ENCODE data around the gene P2RY2.
"Not testable (repeated sequence)": the region's sequence is repeated elsewhere in the genome, so short reads cannot be mapped to it uniquely, and the experiment has no call there.

P2RY2 gene

DNA sequence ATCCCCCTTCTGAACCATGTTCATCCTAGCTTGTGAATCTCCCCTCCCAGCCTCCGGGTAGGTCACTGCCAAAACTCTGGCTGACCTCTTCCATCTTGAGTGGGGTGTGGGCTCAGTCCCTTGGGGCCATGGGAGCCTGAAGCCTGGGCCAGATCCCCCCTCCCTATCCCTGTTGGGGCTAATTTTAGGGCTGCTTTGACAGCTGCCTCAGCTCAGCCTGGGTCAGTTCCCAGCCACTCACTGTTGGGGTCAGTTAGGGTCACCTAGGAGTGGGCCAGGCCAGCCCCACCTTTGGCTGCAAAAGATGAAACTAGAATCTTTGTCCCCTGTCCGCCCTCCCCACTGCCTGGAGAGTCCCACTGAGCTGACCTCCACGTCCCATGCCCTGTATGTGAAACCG, 29.8 kb upstream of the P2RY2 start:
- DNase-seq (ENCODE audit: low read depth in 2 of 2) = no peak

DNA sequence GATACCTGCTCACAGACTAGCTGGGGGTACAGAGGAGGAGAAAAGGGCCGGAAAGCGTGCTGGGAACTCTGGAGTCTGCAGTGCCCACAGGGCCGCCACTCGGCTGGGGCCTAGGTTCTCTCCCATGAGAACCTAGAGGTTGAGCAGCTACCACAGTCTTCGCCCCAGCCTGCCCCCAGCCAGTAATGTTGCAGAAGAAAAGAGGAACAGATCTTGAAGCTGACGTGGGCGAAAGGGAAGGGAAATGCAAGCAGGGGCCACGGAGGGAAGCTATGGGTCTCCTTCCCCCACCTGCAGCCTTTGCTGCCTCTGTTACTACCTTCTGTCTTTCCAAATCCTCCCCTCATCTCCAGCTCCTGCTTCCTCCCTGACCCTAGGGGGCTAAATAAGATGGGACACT, 28.8 kb upstream of the P2RY2 start:
- no peak for DNase-seq (ENCODE audit: low read depth in 2 of 2)

DNA sequence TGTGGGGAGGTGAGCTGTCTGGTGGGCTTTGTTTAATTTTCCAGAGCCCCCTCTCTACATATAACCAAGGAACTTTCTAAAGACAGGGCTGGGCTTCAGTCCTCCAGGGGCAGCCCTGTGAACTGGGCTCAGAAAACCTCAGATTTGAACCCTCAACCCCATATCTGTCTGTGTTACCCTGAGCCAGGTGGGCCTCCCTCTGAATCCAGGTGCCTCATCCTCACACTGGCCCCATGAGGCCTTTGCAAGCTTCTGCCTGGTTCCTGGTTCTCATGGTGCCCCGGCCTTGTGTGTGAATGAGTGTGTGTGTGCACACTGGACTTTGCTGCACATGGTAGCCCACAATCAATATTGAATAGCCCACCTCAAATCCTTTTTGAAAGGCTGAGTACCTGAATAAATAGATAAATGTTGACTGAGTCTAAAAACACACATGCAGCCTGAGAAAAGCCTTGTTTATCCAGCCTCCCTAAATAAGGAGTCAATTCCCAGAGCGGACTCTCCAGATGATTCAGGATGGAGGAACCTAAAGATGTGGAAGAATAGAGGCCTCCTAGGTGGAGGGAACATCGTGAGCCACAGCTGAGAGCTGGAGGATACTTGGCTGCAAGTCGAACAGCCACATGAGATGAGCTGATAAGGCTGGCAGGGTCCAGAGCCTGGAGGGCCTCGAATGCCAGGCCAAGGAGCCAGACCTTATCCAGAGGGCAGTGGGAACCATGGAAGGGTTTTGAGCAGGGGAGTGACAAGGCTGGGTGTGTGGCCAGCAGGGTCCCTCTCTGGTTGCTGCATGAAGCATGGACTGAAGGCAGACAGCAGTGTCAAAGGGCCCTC, 28.1 kb upstream of the P2RY2 start:
- no peak for DNase-seq (ENCODE audit: low read depth in 2 of 2)

DNA sequence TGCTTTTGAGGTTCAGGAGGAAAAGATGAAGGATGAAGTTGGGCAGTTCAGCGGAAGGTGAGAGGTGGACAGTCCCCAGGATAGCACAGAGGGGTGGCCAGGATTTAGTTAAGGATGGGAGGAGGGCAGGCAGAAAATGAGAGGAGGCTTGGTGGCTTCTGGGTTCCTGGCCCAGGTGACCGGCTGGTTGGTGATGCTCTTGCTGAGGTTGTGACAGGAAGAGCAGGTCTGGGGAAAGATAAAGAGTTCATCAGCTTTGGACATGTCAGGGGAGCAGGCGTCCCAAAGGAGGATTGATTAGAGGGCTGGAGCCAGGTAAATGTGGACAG, 27.6 kb upstream of the P2RY2 start:
- DNase-seq (ENCODE audit: low read depth in 2 of 2) = no peak

DNA sequence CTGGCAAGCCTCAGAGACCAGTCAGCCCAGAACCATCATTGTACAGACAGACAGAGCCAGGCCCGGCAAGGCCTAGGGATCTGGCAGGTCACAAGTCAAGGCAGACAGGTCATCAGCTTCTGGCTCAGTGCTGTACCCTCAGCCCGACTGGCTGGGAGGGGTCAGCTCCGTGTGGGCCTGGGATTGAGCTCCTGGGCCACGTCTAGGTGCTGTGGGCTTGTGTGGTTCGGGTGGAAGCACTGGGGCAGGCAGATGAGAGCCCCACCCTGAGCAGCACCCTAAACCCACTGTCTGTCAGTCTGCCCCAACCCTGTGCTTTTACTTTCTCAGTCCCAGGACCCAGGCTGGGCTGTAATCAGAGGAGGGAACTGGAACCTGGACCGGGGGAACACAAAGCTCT, 26.9 kb upstream of the P2RY2 start:
- no peak for DNase-seq (ENCODE audit: low read depth in 2 of 2)

DNA sequence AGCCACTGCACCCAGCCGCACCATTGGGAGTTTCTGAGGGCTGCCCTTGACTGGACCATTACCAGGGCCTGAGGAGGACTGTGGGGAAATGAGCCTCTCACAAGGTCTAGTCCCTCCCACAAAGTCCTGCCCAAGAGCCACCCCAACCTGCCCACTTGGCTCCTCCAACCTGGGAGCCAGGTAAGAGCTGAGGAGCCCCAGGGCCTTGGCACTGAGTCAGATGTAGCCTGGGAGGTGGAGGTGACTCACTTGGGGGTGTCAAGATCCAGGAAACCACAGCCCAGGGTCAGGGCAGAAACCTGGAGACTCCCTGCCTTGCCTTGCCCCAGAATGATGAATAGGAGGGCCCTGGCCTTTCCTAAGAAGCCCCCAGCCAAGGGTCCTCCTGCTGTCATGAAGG, 25.8 kb upstream of the P2RY2 start:
- no peak for DNase-seq (ENCODE audit: low read depth in 2 of 2)

DNA sequence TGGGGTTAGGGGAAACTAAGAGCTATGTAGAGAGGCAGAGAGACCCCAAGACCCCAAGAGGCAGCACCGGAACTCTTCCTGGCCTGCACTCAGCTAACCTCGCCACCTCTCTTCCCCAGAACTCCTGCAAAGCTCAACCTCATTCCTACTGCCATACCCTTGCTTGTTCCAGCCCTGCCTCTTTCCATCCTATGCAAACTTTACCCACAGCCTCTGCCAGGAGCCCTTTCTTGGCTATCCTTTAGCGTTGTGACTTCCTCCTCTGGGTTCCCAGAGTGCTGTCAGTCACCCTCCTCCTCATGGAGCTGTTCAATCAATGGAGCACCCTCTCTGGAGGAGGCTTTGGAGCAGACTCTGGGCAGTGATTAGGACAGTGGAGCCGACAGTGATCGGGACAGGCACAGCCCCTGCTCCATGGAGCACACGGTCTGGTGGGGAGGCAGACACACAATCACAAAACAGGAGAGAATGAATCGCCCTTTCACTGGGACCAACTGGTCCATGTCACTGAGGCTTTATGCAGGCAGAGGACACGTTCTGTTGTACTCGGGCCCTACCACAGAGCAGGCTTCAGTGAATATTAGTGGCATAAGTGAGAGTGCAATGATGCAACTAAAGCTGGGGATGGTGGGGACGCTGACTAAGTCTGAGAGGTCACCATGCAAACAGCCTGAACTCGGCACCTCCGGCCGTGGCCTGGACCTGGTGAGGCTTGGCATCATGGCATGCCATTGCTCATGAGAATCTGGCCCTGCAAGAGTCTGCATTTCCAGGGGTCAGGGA, 24.6 kb upstream of the P2RY2 start:
- DNase-seq (ENCODE audit: low read depth in 2 of 2) = no peak

DNA sequence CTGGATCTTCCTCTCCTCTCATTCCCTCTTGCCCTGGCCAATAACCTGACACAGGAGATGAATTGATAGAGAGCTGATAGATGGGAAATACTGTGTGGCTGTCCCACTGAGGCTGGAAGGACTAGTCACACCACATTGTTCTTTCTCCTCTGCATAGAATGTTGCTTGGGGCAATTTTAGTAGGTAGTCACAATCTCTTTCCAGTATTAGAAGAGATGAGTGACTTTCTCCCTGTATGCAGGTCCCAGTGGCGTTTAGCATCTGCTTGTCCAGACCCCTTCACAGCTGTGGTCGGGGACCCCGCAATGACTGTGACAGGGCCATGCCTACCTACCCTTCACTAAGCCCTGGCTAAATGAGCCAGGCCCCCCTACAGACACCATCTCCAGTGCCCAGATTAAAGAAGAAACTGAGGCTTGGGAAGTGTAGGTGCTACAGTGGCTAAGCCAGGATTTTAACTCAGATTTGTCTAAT, 24.0 kb upstream of the P2RY2 start:
- DNase-seq (ENCODE audit: low read depth in 2 of 2) = no peak

DNA sequence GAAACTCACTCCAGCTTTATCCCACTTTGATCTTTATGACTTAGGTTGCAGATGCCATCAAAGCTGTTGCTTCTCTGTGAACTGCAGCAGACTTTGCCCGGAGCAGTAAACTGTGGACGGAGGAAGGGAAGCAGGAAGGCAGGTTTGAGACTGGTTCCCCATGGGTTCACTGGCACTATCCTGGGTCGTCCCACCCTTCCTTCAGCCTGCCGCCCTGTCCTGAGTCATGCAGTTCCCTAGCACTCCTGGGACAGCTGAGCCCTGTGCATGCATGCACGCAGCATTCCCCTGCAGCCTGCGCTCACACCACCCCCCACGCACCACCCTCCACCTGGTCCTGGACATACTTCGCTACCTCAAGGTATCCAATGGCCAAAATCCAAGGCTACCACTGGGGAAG, 23.5 kb upstream of the P2RY2 start:
- DNase-seq (ENCODE audit: low read depth in 2 of 2) = no peak

DNA sequence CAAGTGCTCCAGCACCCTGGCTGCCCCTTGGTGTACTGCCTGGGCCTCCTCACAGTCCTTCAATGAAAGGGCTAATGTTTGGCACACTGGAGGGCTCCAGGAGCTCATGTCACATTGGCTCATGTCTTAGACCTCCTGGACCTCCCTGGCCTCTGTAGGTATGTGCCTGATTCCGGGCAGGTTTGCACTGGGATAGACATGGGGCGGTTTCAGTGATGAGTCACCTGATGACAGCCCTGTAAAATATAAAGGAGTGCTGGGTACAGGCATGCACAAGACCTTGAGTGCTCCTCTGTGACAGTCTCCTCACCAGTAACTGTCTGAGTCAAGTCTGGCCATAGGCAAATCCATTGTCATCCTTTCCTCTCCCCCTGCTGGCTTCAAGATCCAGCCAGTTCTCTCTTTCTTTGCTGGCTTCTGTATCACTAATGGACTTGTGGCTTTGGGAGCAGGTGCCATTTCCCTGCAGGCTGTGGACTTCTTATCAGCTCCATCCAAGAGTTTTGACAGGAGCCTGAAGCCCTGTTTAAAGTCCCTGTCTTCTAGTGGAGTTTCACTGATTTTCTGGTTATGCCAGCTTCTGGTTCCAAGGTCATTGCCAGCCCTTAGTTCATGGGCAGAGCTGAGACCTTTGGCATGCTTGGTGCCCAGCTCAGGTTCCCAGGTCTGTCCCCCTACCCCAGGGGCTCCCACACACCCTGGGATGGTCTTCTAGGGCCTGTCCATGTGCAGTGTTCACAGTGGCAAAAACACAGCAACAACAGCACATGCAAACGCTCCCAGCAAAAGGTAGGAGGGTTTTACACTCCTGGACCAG, 22.7 kb upstream of the P2RY2 start:
- DNase-seq (ENCODE audit: low read depth in 2 of 2) = no peak

DNA sequence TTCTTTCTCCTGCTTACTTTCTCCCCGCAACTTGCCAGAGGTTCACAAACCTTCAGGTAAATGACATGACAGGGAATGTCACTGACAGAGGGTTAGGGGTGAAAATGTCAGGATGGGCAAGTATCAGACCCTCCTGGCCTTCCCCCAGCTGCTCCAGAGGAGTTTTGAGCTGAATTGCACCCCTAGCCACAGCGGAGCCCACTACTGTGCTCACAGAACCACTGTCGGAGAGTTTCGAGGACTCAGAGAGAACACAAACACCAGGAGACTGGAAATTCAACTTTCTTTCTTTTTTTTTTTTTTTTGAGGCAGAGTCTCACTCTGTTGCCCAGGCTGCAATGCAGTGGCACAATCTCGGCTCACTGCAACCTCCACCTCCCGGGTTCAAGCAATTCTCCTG, 21.5 kb upstream of the P2RY2 start:
- DNase-seq (ENCODE audit: low read depth in 2 of 2) = no peak

DNA sequence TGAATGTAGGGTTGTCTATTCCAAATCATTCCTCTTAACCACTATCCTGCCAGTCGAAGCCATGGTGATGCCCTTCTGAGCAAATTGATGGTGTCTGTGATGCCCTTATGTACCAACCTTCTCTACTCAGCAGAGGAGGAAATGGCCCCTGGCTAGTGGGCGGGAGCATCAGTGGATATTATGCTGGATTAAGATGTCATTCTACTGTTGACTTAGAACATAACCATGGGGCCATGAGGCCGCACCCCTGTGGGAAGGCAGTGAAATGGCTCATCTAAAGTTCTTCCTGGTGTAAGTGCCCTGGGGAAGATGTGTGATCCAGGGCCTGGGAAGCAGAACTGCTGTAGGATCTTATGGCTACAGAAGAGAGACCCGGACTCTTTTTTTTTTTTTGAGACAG, 20.7 kb upstream of the P2RY2 start:
- no peak for DNase-seq (ENCODE audit: low read depth in 2 of 2)

DNA sequence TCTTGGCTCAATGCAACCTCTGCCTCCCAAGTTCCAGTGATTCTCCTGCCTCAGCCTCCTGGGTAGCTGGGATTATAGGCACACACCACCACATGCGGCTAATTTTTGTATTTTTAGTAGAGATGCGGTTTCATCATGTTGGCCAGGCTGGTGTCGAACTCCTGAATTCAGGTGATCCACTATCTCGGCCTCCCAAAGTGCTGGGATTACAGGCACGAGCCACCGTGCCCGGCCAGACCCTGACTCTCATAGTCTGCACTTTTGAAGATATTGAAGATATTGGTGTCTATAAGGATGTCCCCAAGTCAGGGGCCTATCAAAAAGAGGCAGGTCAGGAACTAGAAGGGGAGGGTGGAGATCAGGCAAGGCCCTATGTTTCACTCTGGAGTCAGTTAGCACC, 20.3 kb upstream of the P2RY2 start:
- DNase-seq (ENCODE audit: low read depth in 2 of 2) = not testable (repeated sequence)

DNA sequence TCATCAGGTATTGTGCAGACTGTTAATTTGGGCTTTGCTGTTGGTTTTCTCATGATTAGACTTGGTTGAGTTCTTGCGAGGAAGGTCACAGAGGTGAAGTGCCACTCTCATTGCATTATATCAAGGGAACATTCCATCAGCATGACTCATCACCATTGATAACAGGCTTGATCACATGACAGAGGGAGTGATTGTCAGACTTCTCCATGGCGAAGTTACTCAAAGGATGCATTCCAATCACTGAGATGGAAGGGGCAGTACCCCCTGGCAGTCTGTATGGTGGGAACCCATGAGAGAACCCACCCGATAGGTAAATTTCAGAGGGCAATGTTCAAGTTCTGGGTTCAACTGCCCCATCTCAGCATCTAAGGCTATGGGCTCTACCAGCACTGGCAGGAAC, 19.4 kb upstream of the P2RY2 start:
- no peak for DNase-seq (ENCODE audit: low read depth in 2 of 2)

DNA sequence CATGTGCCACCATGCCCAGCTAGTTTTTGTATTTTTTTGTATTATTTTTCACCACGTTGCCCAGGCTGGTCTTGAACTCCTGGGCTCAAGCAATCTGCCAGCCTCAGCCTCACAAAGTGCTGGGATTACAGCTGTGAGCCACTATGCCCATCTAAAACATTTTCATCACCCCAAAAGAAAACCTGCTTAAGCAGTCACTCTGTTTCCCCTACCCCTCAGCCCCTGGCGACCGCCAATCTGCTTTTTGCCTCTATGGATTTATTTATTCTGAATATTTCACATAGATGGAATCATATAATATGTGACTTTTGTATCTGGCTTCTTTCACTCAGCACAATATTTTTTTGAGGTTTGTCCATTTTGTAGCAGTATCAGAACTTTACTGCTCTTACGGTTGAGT, 18.6 kb upstream of the P2RY2 start:
- no peak for DNase-seq (ENCODE audit: low read depth in 2 of 2)

DNA sequence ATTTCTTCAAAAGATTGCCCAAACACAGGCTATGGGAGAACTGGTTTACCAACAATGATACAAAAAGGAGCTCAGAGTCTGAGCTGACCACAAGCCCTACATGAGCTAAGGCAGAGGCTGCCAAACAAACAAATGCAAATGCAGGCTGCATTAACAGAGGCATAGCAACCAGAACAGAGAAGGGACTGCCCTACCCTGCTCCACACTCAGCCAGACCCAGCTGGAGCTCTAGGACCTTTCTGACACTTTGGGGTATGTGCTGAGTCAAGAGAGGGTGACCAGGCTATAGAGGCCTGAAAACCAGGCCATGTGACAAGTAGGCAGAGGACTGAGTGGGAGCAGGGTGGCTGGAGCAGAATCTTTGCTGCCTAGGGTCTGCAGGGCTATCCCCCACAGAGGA, 17.8 kb upstream of the P2RY2 start:
- DNase-seq (ENCODE audit: low read depth in 2 of 2) = no peak

DNA sequence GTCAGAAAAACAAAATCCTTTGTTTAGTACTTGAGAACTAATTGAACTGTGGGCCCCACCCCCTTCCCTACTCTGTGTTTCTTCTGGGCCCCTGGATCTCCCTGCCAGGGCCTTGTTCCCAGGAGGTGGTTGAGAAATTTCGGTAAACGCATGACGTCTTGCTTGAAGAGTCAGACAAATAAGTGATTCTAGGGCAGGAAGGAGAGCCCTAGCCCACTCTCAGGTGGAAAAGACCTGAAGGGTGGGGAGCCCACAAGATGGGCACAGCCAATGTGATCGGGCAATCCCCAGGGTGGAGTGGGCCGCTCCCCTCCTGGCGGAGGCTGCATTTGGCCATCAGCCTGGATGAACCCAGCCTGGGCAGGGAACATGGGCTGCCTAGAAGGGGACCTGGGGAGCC, 16.8 kb upstream of the P2RY2 start:
- no peak for DNase-seq (ENCODE audit: low read depth in 2 of 2)

DNA sequence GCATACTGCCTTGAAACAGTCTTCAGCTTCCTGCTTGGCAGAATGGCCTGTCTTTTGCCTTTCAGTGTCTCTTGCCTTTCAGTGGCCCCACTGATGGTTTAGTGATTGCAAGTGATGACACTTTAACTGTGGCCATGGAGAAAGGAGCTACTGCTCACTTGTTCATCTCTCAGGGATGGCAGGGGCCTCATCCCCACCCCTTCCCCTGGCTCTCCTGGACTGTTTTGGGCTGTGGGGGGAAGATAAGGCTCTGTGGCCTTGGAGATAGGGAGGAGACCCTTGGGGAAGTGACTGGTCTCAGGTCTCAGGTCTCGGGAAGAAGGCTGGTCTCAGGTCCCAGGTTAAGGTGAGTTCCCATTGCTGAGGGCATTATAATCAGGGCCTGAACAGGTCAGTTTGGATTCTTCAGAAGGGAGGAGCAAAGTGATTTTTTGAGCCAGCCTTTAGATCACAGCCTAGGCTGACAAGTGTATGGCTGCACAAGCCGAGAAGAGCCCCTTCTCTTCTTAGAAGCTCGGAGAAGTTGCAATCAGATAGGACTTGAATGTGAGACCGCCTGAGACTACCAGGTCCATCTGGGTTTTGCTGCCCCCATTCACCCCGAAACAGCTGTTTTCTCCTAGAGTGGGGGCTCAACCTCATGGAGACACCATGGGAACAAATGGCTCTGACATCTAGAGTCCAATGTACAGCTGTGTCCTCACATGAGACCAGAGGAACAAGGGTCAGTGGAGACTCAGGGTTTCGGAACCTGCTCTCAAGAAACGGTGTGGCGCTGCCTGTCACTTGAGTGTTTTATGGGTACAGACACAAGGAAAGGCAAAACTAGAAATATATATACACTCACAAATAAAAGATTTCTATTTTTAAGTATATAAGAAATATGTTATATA, 15.9 kb upstream of the P2RY2 start:
- no peak for DNase-seq (ENCODE audit: low read depth in 2 of 2)

DNA sequence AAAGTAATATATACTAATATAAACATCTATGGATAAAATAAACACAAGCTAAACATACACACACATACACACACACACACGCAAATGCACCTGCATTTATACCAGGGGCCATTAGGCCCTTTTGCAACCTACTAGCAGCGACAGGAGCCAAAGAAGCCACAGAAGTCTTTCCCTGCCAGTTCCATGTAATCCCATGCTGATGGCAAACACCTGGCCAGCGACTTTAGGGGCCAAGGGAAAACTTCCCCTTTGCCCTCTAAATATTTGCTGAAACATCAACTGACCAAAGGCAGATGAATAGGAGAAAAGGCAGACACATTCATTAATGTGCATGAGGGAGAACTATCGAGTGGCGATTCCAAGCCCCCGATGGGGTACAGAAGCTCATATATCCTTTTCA, 14.8 kb upstream of the P2RY2 start:
- DNase-seq (ENCODE audit: low read depth in 2 of 2) = no peak

DNA sequence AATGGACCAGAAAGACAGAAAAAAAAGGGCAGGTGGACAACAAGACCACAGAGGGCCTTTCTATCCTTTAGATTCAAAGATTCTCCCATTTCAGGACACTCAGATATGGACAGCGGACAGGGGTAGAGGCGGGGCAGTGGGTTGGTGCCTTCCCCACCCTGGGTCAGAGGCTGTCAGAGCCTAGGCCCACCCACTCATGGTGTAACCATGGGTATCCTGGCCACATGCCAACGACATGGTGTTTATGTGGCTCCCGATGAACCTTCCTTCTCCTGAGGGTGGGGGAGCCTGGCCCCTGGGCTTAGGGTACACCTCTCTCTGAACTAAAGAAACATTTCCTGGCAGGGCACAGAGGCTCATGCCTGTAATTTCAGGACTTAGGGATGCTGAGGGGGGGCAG, 14.3 kb upstream of the P2RY2 start:
- DNase-seq (ENCODE audit: low read depth in 2 of 2) = no peak

DNA sequence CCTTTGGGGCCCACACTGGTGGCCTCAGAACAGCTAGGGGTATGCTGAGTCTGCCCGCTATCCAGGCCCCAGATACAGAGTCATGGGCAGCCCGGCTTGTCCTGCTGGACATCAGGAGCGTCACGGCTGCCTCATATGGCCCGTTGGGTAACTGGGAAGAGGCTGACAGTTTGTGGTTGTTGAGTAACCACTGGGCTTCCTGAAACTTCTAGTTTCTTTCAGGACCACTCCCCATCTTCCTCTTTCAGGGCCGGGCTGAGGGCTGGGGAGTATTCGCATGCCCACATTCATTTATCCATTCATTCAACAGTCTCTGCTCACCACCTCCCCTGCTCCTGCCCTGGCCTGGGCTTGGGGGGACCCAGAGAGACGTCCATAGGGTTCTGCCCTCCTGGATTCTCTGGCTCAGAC, 13.4 kb upstream of the P2RY2 start:
- DNase-seq (ENCODE audit: low read depth in 2 of 2) = no peak
